H1 (cell line): ENCODE measurements around the gene FGL2. TPM values are rescaled to one million over a fixed set of nuclear protein-coding genes. Genes with fewer than 3 reads are reported as not detected.

Experiments used
- CHD7 ChIP-seq: fragments of 300-600 bp; sonication (generic); IDR thresholded peaks from 2 replicates; pipeline ENCODE4 v1.7.1; 2012; ENCODE audit warnings: low read length, moderate library complexity, mild to moderate bottlenecking, inconsistent platforms; ENCODE audit not compliant: insufficient replicate concordance
- GABPA ChIP-seq: IDR thresholded peaks from 2 replicates; pipeline ENCODE4 v1.6.1; 2011; ENCODE audit warnings: mild to moderate bottlenecking, low read length, moderate library complexity, borderline replicate concordance; ENCODE audit not compliant: insufficient read depth
- JUND ChIP-seq: IDR thresholded peaks from 2 replicates; pipeline ENCODE4 v1.6.1; 2011; ENCODE audit warnings: mild to moderate bottlenecking, improper control_type of control experiment, low read length
- KDM4A ChIP-seq: IDR thresholded peaks from one replicate; pipeline ENCODE4 v1.7.1; 2012; ENCODE audit warnings: low read depth, mild to moderate bottlenecking, moderate library complexity, low read length, inconsistent platforms; ENCODE audit not compliant: severe bottlenecking
- RBBP5 ChIP-seq: IDR thresholded peaks from 2 replicates; pipeline ENCODE4 v1.7.1; 2012; ENCODE audit warnings: low read depth, mild to moderate bottlenecking, inconsistent platforms, low read length, moderate library complexity, borderline replicate concordance
- RNF2 ChIP-seq: fragments of 200-900, 300-1000 bp; sonication (generic); IDR thresholded peaks from 2 replicates; pipeline ENCODE4 v1.7.1; 2016; ENCODE audit warnings: borderline replicate concordance, low read depth, mild to moderate bottlenecking, antibody characterized with exemption, low read length; ENCODE audit not compliant: poor library complexity, severe bottlenecking; ENCODE audit errors: missing control alignments
- SP2 ChIP-seq: IDR thresholded peaks from 2 replicates; pipeline ENCODE4 v1.6.1; 2012; ENCODE audit warnings: mild to moderate bottlenecking, low read length, inconsistent platforms
- YY1 ChIP-seq: IDR thresholded peaks from 2 replicates; pipeline ENCODE4 v1.6.1; 2011; ENCODE audit warnings: low read depth, mild to moderate bottlenecking, low read length
- polyA plus RNA-seq, 7 experiments: library from polyadenylated mRNA; depleted of rRNA in 3 of 7; stranded (reverse) in 5 of 7; unstranded in 2 of 7; fragments of >200 nt in 5 of 7; fragments of 200-250 nt in 2 of 7; gene quantifications; 1 replicate in 5 of 7; 2 replicates in 1 of 7; 4 replicates in 1 of 7; pipeline versions ENCODE4 v1.2.1 to v1.2.3, GENCODE V29; 2011 to 2013; ENCODE audit warnings: missing spikeins in 2 of 7, mixed read lengths in 2 of 7
- total RNA-seq: library from RNA; stranded (reverse); fragmentation: NEBNext Ultra II Directional; extraction: Animal tissue kit (Norgen Biotek cat#: 25700); gene quantifications from 2 replicates; pipeline ENCODE4 v1.2.1, GENCODE V29; 2021

FGL2 gene
- total and polyA plus RNA-seq, 2 of the 8 experiments (the other 6 are each of a cell fraction or from before 2014, with no cell fraction given): not detected

- TF ChIP-seq CHD7 (no peak), JUND (no peak), RNF2 (no peak), KDM4A (no peak), SP2 (no peak), RBBP5 (no peak), YY1 (no peak), GABPA (no peak)
These were observed 15.2 kb downstream of the FGL2 start (continued) for GRCh38 chr7:77184463-77184862.
